ENCODE data around the gene MRPL32.
"Not testable (repeated sequence)": the region's sequence is repeated elsewhere in the genome, so short reads cannot be mapped to it uniquely, and the experiment has no call there.

Gene MRPL32

DNA sequence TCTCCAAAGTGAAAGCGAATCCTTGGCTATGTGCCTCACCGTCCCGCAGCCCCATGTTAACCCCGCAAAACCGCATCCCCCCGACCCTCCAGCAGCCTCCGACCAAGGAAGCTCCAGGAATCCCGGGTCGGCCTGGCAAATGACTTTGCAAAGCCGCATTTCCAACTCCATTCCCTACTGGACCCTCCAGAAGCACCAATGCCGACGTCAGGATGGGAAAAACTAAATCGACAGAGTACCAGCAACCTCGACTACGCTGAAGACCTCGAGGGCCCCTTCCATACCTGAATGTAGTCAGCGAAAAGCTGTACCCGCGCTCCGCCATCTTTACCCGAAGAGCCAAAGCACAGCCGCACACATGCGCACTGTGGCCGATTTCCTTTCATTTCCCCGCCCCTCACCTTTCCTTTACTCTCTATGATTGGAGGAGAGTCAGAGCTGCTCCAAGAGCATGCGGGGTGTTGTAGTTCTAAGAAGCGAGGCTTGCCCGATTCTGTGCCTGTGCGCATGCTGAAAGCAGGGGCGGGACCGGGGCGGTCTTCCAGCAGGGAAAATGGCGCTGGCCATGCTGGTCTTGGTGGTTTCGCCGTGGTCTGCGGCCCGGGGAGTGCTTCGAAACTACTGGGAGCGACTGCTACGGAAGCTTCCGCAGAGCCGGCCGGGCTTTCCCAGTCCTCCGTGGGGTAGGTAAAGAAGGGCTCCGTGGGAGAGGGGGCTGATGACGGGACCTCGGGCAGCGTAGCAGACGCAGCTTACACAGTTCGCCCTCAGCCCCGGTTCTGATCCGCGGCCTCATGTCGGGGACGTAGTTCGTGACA lies at the start of gene MRPL32, which contains the start of gene PSMA2:
TSS of gene MRPL32 (plus strand) at position 543 of the 818 bp plus-strand sequence. CDS start at position 554, 11 bp downstream.
TSS of gene PSMA2 (minus strand) at position 341 of the 818 bp plus-strand sequence. CDS start at position 325, 16 bp downstream.
- DNase-seq, result peak; percentile 91

DNA sequence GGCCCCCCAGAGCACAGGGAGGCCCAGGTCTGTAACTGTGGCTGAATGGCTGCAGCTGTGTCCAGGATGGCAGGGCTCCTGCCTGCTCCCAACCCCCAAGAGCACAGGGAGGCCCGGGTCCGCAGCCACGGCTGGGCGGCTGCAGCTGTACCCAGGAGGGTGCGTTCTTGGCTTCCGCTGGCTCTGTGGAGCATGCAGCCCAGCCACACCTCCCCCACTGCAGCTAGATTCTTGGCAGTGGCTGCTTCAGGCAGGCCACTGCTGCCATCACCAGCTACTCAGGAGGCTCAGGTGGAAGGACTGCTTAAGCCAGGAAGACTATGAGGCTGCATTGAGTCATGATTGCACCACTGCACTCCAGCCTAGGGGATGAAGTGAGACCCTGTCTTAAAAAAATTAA lies 48.2 kb upstream of the MRPL32 start:
- no peak for DNase-seq

DNA sequence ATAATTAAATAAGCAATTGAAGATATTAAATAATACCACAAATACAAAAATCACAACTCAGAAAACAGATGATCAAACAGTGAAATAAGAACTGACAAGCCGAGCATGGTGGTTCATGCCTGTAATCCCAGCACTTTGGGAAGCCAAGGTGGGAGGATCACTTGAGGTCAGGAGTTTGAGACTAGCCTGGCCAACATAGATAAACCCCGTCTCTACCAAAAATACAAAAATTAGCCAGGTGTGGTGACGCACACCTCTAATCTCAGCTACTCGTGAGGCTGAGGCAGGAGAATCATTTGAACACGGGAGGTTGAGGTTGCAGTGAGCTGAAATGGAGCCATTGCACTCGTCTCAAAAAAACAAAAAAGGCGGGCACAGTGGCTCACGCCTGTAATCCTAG lies 47.0 kb upstream of the MRPL32 start:
- DNase-seq, result not testable (repeated sequence)

DNA sequence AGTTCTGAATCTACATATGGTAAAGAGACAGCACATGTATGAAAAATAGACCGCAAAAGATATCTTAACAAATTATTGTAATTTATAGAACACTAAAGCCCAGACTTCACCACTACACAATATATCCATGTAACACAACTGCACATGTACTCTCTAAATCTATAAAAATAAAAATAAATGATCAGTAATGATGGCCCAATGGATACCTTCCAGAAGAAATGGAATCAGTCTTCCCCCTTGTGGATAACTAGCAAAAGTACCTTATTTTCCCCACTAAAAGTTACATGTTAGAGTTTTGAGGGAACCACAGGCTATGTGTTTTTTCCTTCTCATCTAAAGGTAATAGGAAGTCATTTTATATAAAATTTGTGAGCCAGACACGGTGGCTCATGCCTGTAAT lies 46.0 kb upstream of the MRPL32 start:
- no peak for DNase-seq

DNA sequence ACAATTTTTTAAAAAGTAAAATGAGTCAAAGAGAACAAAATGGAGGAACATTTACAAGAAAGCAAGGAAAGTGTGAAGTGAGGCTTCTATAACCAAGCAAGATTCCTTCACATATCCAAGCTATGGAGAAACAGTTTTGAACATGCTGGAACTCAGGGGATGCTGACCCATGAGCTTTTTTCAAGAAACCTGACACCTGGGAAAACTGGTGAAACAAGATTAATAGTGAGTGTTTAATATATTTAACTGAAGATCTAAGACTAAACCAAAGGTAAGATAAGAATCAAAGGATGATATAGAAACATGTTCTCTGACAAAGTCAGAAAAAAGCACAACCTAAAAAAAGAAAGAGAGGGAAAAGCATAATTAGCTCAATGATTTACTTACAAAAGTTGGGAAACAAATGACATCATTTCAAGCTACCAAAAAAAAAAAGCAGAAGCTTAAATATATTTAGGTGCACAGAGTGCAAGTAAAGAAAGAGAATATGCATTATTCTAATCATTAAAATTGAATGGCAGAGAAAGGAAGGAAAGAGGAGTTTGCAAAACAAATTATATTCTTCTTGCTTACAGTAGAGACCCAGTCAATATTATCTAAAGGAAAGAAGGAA lies 45.2 kb upstream of the MRPL32 start:
- no peak for DNase-seq

DNA sequence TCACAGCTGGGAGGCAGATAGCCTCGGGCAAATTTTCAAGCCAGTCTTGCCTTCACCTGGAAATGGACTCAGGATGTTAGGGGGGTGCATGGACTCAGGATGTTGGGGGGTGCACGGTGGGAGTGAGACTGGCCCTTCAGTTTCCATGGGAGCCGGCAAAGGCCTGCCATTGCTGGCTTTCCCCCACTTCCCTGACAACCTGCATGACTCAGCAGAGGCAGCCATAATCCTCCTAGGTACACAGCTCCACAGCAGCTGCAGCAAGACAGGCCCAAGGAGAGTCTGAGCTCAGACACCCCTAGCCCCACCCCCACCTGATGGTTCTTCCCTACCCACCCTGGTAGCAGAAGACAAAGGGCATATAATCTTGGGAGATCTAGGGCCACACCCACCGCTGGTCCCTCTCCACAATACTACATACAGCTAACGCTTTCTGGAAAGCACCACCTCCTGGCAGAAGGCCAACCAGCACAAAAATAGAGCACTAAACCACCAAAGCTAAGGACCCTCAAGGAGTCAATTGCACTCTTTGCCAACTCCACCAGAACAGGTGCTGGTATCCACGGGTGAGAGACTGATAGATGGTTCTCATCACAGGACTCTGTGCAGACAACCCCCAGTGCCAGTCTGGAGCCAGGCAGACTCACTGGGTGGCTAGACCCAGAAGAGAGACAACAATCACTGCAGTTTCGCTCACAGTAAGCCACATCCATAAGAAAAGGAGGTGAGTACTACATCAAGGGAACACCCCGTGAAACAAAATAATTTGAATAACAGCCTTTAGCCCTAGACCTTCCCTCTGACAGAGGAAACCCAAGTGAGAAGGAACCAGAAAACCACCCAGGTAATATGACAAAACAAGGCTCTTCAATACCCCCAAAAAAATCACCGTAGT lies 38.6 kb upstream of the MRPL32 start:
- DNase-seq, result no peak

DNA sequence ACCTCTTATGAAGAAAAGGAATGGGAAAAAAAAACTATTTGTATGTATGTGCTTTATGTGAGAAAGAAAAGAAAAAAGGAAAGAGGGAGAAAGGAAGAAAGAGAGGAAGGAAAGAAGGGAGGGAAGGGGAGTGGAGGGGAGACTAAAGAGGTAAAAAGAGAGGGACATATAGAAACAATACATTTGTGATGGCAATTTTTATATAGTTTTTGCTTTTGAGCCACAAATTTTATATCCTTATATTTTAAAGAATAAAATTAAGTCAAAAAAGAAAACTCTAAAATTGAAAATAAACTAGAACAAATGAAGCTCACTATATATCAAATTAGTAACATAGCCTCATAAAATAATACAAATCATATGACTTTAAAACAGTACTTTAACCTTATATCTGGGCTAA lies 31.3 kb upstream of the MRPL32 start:
- DNase-seq, result no peak

DNA sequence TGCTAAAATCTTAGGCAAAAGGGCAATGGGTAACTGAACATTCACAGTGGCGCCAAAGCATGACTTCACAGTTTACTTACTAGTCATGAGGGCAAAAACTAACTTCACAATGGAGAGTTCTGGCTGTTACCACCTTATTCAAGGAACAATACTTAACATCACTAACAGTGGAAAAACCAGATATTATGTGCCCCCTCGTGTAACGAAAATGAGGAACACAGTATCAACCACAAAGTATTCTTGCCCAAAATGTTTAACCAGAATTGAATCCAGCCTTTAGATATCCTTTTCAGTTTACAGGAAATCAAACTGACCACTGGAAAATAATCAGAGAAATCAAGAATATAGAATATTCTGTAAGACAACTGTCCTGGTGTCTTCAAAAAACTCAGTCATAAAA lies 29.8 kb upstream of the MRPL32 start:
- DNase-seq, result no peak

DNA sequence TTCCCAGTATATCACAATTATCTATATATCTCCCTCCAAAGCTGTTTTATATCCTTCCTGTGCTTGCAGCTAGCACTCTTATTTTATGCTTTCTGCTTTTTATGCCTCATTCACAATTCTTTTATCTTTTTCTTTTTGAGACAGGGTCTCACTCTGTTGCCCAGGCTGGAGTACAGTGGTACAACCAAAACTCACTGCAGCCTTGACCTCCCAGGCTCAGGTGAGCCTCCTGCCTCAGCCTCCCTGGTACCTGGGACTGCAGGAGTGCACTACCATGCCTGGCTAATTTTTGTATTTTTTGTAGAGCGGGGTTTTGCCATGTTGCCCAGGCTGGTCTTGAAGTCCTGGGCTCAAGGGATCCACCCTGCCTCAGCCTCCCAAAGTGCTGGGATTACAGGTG lies 26.0 kb upstream of the MRPL32 start:
- no peak for DNase-seq

DNA sequence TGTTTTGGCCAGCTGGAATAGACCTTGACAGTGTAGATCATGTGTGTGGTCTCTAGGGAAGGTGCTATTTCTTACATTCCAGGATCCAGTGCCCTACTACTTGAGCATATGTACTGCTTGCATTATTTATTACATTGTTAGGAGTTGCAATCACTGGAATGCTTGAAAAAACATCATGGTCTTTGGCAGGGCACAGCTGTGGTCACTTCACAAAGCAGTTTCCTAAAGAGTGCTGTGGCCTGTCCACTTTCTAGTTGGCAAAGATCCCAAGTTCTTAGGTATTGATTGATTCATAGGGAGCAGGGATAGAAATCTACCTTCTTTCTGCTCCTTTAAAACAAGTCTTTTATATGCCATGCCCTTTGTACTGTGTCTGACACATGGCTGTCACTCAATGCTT lies 24.9 kb upstream of the MRPL32 start:
- DNase-seq, result no peak

DNA sequence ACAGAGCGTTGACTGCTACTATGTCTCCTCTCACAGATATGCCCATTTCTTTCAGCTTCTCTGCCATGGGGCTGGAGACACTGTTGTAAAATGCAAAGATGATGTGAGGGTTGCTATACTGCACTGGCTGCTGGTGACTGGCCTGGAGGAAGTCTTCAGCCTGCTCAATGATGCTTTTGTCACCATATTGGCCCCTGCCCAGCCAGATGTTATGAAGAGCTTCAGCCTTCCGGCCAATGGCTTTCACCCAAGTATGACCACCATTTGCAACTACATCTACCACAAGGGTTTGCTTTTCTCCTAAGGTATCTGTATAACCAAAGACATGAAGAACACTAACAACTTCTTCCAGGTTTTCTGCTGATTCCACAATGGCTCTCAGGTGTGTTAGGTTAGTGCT lies 21.9 kb upstream of the MRPL32 start:
- DNase-seq, result no peak

DNA sequence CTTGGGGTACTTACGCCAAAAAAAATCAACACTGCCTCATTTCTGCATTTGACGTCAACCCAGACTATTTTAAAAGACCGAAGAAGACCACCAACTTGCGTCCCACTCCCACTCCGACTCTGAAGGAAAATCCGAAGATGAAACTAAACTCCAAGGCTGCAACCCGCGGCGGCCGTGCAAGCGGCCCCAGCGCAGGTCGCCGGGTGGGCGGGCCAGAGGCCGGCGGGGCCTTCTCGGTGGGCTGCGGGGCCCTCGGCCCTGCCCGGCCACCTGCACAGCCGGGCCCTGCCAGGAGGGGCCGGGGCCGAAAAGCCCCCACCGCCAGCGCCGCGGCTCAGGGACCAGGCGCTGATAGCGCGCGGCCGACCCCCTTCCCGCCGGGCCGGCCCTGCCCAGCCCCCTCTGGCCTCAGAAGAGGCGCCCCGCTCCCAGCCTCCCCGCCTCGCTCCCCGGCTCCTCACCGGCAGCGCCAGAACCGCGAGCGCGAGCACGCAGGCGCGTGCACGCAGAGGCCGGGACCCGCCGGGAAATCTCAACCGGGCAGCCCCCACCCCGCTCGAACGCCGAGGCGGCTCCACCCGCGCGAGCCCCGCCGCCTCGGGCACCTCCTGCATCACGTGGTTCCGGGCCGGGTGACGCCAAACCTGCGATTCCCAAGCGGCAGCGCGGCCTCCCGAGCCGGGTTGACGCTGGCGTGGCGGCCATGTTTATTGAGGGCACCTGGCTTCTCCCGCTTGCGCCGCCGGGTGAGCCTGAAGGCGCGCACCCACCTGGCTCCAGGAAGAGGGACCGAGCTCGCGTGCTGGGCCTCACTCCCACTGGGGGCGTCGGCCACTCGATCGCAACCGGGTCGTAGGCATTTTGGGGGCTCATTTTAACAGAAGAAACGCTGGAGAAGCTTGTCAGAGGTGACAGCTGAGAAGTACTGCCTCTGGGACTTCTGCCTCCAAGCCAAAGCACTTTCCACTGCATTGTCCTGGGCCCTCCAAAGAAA lies 20.4 kb upstream of the MRPL32 start, which contains the start of gene C7orf25:
TSS of gene C7orf25 (minus strand) at position 617 of the 994 bp plus-strand sequence. CDS start 1,170 bp downstream, outside the sequence.
- peak; percentile 90 for DNase-seq

DNA sequence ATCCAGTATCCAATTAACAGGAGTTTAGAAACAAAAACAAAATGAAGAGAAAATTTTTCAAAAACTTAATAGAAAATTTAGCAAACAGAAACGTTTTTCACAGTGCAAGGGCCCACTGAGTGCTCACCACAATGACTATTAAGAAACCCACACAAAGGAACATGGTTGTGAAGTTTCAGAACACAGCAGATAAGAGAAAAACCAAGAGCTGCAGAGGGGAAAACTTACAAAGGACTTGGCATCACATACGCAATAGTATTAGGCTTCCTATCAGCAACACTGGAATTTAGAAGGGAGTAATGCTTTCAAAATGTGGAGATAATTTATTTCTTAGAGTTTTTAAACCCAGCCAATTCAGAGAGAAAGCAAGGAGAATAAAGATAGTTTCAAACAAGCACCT lies 18.6 kb upstream of the MRPL32 start:
- DNase-seq, result no peak

DNA sequence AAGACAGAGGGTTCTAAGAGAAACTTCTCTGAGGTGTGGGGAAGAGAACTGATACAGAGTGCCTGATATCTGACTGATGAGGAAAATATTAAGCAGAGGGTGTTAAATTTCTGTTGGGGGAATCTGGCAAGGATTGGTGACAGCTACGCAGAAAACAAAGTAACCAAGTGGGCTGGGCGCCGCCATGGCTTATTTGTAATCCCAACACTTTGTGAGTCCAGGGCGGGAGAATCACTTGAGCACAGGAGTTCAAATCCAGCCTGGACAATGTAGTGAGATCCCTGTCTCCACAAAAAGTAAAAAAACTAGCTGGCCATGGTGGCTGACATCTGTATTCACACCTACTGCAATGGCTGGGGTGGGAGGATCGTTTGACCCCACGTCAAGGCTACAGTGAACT lies 18.2 kb upstream of the MRPL32 start:
- DNase-seq, result no peak

DNA sequence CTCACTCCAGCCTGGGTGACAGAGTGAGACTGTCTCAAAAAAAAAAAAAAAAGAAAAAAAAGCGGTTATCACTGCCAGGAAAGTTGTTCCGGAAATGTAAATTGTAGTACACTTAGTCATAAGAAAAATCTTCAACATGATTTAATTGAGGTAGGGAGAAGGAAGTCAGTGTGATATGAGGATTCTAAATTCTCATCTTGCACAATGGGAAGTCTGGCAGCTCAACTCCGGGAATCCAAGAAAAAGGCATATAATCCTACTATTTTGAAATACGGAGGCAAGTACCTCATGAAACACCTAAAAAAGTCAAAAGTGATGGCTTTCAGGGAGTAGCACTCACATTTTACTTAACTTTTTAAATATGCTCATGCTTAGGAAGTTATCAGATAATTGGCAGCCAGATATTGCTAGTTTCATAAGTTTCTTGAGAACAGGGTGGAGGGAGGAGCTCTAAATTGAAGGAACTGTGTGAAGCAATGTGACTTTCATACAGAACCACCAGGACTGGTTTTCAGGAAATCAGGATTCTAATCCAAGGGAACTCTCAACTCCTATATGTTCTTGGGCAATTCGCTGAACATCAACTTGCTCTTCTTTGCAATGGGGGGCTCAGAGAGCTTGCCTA lies 17.6 kb upstream of the MRPL32 start:
- DNase-seq, result no peak

DNA sequence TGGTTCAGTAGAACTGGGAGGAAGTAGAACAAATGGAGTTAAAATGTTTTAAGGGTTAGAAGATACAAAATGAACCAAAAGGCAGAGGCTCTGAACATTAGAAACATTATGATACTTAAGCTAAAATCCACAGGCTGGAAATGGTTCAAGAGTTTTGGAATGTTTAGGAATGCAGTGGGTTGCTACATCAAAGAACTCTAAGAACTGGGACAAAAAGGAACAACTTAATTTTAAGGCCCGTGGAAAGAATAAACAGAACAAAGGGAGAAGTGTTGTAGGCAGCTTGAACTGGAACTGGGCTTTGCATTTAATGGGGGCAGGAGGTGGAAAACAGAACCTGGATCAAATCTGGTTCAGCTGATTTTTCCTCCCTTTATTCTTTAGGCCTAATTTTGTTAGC lies 16.8 kb upstream of the MRPL32 start:
- DNase-seq, result no peak

DNA sequence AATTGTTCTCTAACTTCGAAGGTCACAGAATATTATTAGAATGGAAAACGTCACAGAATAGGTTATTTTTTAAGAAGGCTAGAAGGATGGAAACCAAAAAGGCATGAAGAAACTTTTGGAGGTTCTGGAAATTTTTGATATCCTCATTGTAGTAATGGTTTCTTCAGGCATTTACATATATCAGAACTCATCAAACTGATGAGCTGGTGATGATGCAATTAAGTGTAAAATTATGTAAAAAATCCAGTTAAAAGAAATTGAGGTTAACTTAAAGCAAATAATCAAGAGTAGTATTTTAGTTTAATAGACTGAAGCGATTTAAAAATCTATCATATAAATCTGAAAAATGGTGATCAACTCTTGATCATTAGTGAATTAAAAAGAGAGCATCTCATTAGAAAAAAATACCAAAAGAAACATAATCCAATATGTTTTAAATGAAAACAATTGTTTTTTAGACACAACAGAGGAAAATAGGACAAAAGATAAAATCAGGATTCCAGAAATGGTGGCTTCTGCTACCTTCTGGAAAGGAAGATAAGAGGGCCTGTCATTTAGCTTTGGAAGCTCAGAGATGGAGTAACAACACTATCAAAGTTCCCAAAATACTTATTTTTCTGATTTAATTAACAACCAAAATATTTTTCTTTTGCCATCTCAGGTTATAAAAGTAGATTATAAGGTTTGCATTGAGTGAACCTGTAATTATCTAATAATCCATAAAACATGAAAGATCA lies 10.0 kb upstream of the MRPL32 start:
- DNase-seq, result no peak

DNA sequence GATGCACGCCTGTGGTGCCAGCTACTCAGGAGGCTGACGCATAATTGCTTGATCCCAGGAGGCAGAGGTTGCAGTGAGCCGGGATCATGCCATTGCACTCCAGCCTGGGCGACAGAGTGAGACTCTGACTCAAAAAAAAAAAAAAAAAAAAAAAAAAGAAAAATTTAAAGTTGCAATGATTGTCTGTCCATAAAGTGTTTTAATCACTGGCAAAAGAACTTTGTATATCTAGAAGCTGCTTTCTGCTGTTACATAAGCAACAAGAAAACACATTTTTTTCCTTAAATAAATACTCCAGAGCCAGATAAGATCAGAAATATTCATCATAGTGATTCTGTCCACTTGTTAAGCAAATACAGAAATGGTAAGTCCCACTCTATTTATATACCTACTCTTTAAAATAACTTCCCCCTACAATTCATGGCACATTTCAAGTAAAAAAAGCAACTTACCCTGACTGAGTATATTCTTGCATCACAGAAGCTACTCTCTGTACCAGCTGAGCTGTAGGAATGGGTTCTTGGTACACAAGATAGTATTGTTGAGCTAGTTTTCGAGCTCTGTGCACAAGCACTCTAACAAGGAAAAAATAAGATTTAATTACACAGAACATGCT lies 7.8 kb upstream of the MRPL32 start:
- no peak for DNase-seq

DNA sequence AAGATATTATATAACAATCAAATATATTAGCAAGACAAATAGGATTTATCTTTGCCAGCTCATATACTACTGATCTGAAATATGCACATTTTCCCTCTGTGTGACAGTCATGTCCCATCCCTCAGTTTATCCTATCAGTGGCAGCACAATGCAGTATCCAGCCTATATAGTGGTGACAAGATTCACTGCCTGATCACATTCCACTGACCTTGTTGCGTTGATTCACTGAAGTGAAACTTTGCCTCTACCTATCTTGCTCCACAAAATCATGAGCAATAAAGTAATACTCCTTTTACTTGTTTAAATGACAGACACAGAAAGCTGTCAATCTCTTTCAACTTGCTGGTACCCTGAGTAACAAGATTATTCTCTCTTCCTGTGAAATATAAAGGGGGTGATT lies 6.5 kb upstream of the MRPL32 start:
- no peak for DNase-seq

DNA sequence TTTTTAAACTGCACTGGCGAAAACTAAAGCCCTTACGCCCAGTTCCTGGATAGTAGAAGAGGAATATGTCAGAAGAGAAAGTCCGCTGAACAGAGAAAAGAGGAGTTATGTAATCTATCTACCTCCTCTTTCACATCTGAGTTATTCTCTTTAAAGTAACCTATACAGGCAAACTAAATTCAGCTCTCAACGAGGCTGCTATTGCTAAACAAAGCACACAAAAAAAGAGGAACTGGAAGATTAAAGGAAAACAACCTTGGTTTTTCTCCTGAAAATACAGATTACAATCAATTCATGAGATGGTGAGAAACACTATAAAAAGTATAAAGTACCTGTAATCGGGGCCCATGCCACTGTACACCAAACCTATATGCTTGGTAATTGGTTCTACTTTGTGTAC lies 6.0 kb upstream of the MRPL32 start:
- DNase-seq, result no peak

Data from activated T-cell treated with anti-CD3 and anti-CD28 coated beads for 4 hours (primary cell).